ENCODE data around the gene TRPC6. TPM values are rescaled to one million over a fixed set of nuclear protein-coding genes. Genes with fewer than 3 reads are reported as not detected.

The TRPC6 gene
- total RNA-seq, 1 donor from 2014 or later, result not detected

DNA sequence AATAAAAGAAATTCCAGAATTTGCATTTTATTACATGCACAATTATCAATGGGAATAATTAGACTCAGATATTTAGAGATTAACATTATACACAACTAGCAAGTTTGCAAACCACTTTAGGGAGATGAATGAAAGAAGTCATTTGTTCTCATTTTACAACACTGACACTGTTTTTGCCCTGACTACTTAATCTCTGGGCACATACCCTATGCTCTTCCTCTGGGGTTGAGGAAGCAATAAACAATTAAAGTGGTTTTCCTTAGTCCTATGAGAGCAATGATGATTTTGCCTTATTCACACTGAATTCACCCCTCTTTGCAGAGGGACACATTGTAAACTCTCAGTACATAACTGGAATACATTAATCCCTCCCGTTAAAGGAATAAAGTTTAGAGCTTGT lies 72.7 kb downstream of the TRPC6 start:
- ATAC-seq (ENCODE audit: low read depth) (no peak), DNase-seq (no peak)
- CTCF ChIA-PET, result no interaction called here
- no peak overlapping the region for H3K4me3 Mint-ChIP-seq
- H3K36me3 Mint-ChIP-seq (ENCODE audit: low read depth), result no peaks in the 10 kb centered on the region
- H3K4me1 Mint-ChIP-seq, result peaks cover 6% of the 10 kb centered on the region
- no peak overlapping the region for H3K27ac Mint-ChIP-seq
- H3K27me3 Mint-ChIP-seq, result peaks cover 2% of the 10 kb centered on the region
- H3K9me3 Mint-ChIP-seq, result peaks cover 5% of the 10 kb centered on the region
- TF ChIP-seq, protein P1, sequence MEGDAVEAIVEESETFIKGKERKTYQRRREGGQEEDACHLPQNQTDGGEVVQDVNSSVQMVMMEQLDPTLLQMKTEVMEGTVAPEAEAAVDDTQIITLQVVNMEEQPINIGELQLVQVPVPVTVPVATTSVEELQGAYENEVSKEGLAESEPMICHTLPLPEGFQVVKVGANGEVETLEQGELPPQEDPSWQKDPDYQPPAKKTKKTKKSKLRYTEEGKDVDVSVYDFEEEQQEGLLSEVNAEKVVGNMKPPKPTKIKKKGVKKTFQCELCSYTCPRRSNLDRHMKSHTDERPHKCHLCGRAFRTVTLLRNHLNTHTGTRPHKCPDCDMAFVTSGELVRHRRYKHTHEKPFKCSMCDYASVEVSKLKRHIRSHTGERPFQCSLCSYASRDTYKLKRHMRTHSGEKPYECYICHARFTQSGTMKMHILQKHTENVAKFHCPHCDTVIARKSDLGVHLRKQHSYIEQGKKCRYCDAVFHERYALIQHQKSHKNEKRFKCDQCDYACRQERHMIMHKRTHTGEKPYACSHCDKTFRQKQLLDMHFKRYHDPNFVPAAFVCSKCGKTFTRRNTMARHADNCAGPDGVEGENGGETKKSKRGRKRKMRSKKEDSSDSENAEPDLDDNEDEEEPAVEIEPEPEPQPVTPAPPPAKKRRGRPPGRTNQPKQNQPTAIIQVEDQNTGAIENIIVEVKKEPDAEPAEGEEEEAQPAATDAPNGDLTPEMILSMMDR (IDR thresholded peaks at IDR 0.05), result no peak
- intact Hi-C loops (cut with micrococcal nuclease), result no loop called here
- POLR2A ChIA-PET, result no interaction called here

DNA sequence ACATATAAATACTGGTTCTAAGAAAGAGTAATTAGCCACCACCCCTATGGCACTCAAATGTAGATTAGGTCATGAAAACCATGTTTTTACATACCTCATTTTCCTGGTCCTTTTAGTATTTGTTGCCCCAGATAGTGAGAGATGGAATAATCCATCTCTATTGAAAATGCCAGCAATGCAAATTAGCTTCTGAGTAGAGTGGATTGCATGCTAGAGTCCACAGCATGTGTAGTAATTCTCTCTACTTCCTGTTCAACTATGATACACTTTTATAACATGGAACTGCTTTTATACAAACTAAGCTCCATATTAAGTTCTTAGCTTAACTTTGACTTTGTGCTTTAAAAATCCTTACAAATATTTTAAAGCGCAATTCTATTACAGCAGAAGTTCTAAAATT lies 73.2 kb downstream of the TRPC6 start:
- Mint-ChIP-seq H3K27ac (no peak overlapping the region), H3K36me3 (ENCODE audit: low read depth) (no peaks in the 10 kb centered on the region), H3K4me3 (no peak overlapping the region), H3K4me1 (peaks cover 6% of the 10 kb centered on the region), H3K27me3 (peaks cover 2% of the 10 kb centered on the region), H3K9me3 (peaks cover 5% of the 10 kb centered on the region)
- CTCF ChIA-PET, result no interaction called here
- intact Hi-C loops (cut with micrococcal nuclease), result no loop called here
- ATAC-seq (ENCODE audit: low read depth), result no peak
- no peak for DNase-seq
- POLR2A ChIA-PET, result no interaction called here
- TF ChIP-seq, protein P1 (IDR thresholded peaks at IDR 0.05), result no peak

DNA sequence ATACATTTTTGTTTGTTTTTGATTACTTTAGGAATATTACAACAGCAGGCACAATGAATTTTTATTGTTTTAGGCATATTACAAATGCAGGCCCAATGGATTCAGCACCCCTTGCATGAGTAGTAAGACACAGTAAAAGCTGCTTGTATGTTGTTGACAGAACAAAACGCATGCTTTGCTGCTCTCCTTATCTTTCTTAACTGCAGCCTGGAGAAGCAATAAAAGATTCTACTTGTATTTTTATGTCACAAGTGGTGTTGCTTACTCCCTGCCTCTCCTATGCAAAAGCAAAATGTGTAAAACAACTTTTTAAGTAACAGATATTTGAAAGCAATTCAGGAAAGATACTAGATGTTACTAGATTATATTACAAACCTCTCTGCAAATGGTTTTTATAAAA lies 73.9 kb downstream of the TRPC6 start:
- Mint-ChIP-seq H3K36me3 (ENCODE audit: low read depth) (no peaks in the 10 kb centered on the region), H3K4me1 (peaks cover 6% of the 10 kb centered on the region), H3K4me3 (no peak overlapping the region), H3K27me3 (peaks cover 2% of the 10 kb centered on the region), H3K27ac (no peak overlapping the region), H3K9me3 (peaks cover 5% of the 10 kb centered on the region)
- POLR2A ChIA-PET, result no interaction called here
- ATAC-seq (ENCODE audit: low read depth) (no peak), DNase-seq (no peak)
- intact Hi-C loops (cut with micrococcal nuclease), result no loop called here
- CTCF ChIA-PET, result no interaction called here
- TF ChIP-seq, protein P1 (IDR thresholded peaks at IDR 0.05), result no peak

DNA sequence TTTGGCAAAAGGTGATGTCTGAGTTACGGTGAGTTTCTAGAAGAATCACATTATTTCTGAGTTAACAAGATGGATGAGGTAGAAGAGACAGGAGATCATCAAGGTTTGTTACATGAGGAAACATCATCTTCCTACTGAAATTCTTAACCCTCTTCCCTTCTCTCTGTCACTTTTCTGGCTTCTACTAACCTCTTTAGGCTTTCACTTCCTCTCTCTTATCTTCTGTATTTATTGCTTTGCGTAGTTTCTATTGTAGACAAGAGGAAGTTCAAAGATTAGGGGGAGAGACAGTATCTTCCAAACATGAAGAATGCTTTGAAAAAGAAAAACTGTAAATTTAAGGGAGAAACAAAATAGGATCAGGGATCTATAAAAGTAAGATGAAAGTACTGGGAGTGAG lies 75.4 kb downstream of the TRPC6 start:
- ChIA-PET POLR2A (no interaction called here), CTCF (no interaction called here)
- DNase-seq (no peak), ATAC-seq (ENCODE audit: low read depth) (no peak)
- no peak overlapping the region for H3K4me3 Mint-ChIP-seq
- peaks cover 6% of the 10 kb centered on the region for H3K4me1 Mint-ChIP-seq
- H3K36me3 Mint-ChIP-seq (ENCODE audit: low read depth), result no peaks in the 10 kb centered on the region
- TF ChIP-seq, protein P1 (IDR thresholded peaks at IDR 0.05), result no peak
- H3K27ac Mint-ChIP-seq, result no peak overlapping the region
- intact Hi-C loops (cut with micrococcal nuclease), result no loop called here
- peaks cover 2% of the 10 kb centered on the region for H3K27me3 Mint-ChIP-seq
- peaks cover 5% of the 10 kb centered on the region for H3K9me3 Mint-ChIP-seq

DNA sequence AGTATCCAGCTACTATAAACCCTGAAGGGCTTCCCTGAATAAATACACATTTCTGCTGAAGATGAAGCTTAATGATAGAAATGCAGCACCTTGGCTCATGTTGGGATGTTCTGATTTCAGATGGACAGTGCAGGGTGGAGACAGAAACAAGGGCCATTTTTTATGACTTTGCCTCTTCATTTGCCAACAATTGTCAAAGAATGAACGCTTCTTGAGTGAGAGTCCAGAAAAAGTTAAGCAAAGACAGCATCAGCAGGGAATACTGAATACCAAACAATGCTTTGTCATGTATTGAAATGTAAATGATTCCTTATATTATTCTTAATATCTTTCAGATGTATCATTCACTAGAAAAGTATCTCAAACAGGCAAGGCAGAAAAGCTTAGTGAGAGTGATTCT lies 84.9 kb downstream of the TRPC6 start:
- CTCF ChIA-PET, result no interaction called here
- ATAC-seq (ENCODE audit: low read depth) (no peak), DNase-seq (no peak)
- intact Hi-C loops (cut with micrococcal nuclease), result no loop called here
- POLR2A ChIA-PET, result no interaction called here
- H3K27me3 Mint-ChIP-seq, result no peaks in the 10 kb centered on the region
- H3K27ac Mint-ChIP-seq, result no peak overlapping the region
- peaks cover 3% of the 10 kb centered on the region for H3K9me3 Mint-ChIP-seq
- no peaks in the 10 kb centered on the region for H3K4me1 Mint-ChIP-seq
- H3K4me3 Mint-ChIP-seq, result no peak overlapping the region
- TF ChIP-seq, protein P1 (IDR thresholded peaks at IDR 0.05), result no peak
- H3K36me3 Mint-ChIP-seq (ENCODE audit: low read depth), result no peaks in the 10 kb centered on the region

All from activated B cell treated with CpG ODN at 0.5 μM for 24 hours (primary cell).